Measurements from ENCODE around the gene BID.
"Not testable (repeated sequence)": the region's sequence is repeated elsewhere in the genome, so short reads cannot be mapped to it uniquely, and the experiment has no call there.

BID gene

GRCh38 chr22:17769716-17770082 lies 4.6 kb downstream of the BID start:
- DNase-seq (ENCODE audit: low read depth, low spot score), result no peak

- DNase-seq (ENCODE audit: low read depth, low spot score), result no peak
Measured at GRCh38 chr22:17769013-17769715, 5.1 kb downstream of the BID start.

- DNase-seq (ENCODE audit: low read depth, low spot score), result no peak
Measured at GRCh38 chr22:17767233-17768065, 6.8 kb downstream of the BID start.

- DNase-seq (ENCODE audit: low read depth, low spot score), result not testable (repeated sequence)
Measured at GRCh38 chr22:17764852-17765251, 9.4 kb downstream of the BID start.

- DNase-seq (ENCODE audit: low read depth, low spot score), result no peak
Measured at GRCh38 chr22:17764036-17764435, 10.2 kb downstream of the BID start.

GRCh38 chr22:17763442-17763841 lies 10.8 kb downstream of the BID start:
- DNase-seq (ENCODE audit: low read depth, low spot score), result not testable (repeated sequence)

- DNase-seq (ENCODE audit: low read depth, low spot score), result no peak
Measured at GRCh38 chr22:17761138-17761488, 13.2 kb downstream of the BID start.

- DNase-seq (ENCODE audit: low read depth, low spot score), result no peak
Measured at GRCh38 chr22:17754233-17754925, 19.9 kb downstream of the BID start.

GRCh38 chr22:17753401-17753989 lies 20.8 kb downstream of the BID start:
- DNase-seq (ENCODE audit: low read depth, low spot score), result no peak

GRCh38 chr22:17751596-17751995 lies 22.7 kb downstream of the BID start:
- no peak for DNase-seq (ENCODE audit: low read depth, low spot score)

- no peak for DNase-seq (ENCODE audit: low read depth, low spot score)
Measured at GRCh38 chr22:17749605-17750395, 24.5 kb downstream of the BID start.

GRCh38 chr22:17748555-17749353 lies 25.5 kb downstream of the BID start:
- DNase-seq (ENCODE audit: low read depth, low spot score), result no peak

GRCh38 chr22:17746916-17747315 lies 27.4 kb downstream of the BID start:
- no peak for DNase-seq (ENCODE audit: low read depth, low spot score)

GRCh38 chr22:17744430-17744829 lies 29.8 kb downstream of the BID start:
- DNase-seq (ENCODE audit: low read depth, low spot score), result no peak

GRCh38 chr22:17743661-17744411 lies 30.4 kb downstream of the BID start:
- no peak for DNase-seq (ENCODE audit: low read depth, low spot score)

GRCh38 chr22:17742527-17742902 lies 31.8 kb downstream of the BID start:
- peak; percentile 82 for DNase-seq (ENCODE audit: low read depth, low spot score)

- no peak for DNase-seq (ENCODE audit: low read depth, low spot score)
Measured at GRCh38 chr22:17741866-17742526, 32.3 kb downstream of the BID start.

GRCh38 chr22:17739196-17739975 lies 34.9 kb downstream of the BID start:
- no peak for DNase-seq (ENCODE audit: low read depth, low spot score)

All from astrocyte of the hippocampus (primary cell).